Activated CD8-positive, alpha-beta T cell treated with anti-CD3 and anti-CD28 coated beads for 36 hours (primary cell): ENCODE results near the gene EFCAB10. TPM values are rescaled to one million over a fixed set of nuclear protein-coding genes. Genes with fewer than 3 reads are reported as not detected.
"Not testable (repeated sequence)": the region's sequence is repeated elsewhere in the genome, so short reads cannot be mapped to it uniquely, and the experiment has no call there.

Experiments used
- ATAC-seq: fragments of 200-7000 bp; cut with Tn5 transposase; one replicate; pipeline ENCODE4 v1.10.0; 2021; ENCODE audit warnings: mild to moderate bottlenecking, moderate library complexity
- CTCF ChIA-PET: fragments of 350-600 bp; sonication (Branson Sonifier 250); formaldehyde crosslinking; loops from one replicate; lab custom pipeline; 2021; ENCODE audit warnings: antibody characterized with exemption; lab: Charles Lee
- POLR2A ChIA-PET: fragments of 350-600 bp; sonication (Branson Sonifier 250); formaldehyde crosslinking; loops from one replicate; lab custom pipeline; 2021; ENCODE audit warnings: antibody characterized with exemption; lab: Charles Lee
- DNase-seq: peaks from one replicate; pipeline ENCODE4 v3.0.0-alpha.2; 2020
- H3K27ac Mint-ChIP-seq: one replicate; pipeline ENCODE4 v1.8.0; 2021; ENCODE audit warnings: mild to moderate bottlenecking, mixed read lengths
- H3K27me3 Mint-ChIP-seq: one replicate; pipeline ENCODE4 v1.8.0; 2021; ENCODE audit warnings: mixed read lengths
- H3K36me3 Mint-ChIP-seq: one replicate; pipeline ENCODE4 v1.8.0; 2021; ENCODE audit warnings: low read depth, mixed read lengths
- H3K4me1 Mint-ChIP-seq: one replicate; pipeline ENCODE4 v1.8.0; 2021; ENCODE audit warnings: low read depth, mixed read lengths
- H3K4me3 Mint-ChIP-seq: one replicate; pipeline ENCODE4 v1.8.0; 2021; ENCODE audit warnings: mild to moderate bottlenecking, moderate library complexity, mixed read lengths
- H3K9me3 Mint-ChIP-seq: one replicate; pipeline ENCODE4 v1.8.0; 2021; ENCODE audit warnings: mixed read lengths
- CTCF ChIP-seq: fragments of 200-600 bp; IDR thresholded peaks from one replicate; pipeline ENCODE4 v1.8.0; 2022; ENCODE audit warnings: antibody characterized with exemption, mild to moderate bottlenecking
- intact Hi-C: fragments of 100-400 bp; cut with micrococcal nuclease; formaldehyde crosslinking; loops from one replicate; pipeline ENCODE4 v1.10.0; 2022
- total RNA-seq, 2 experiments: library from RNA; stranded (reverse); gene quantifications; one replicate each; pipeline ENCODE4 v1.2.3, GENCODE V29; 2021

The EFCAB10 gene
- total RNA-seq, 2 experiments from 2014 or later = not detected

GRCh38 chr7:105531792-105532671 lies 49.3 kb downstream of the EFCAB10 start, which contains the start of gene RINT1:
Gene RINT1, plus strand, starts transcription at chr7:105532201. Its CDS starts 115 bp downstream, at chr7:105532316.
- Mint-ChIP-seq H3K27ac (peak within 1 kb of the TSS; percentile 94), H3K9me3 (no peaks in the 10 kb centered on the region), H3K27me3 (no peaks in the 10 kb centered on the region), H3K36me3 (peaks cover 2% of the 10 kb centered on the region), H3K4me1 (peaks cover 28% of the 10 kb centered on the region), H3K4me3 (peak within 1 kb of the TSS; percentile 89)
- DNase-seq (peak; percentile 93), ATAC-seq (peak; percentile 97)
- TF ChIP-seq CTCF = peak; percentile 56
- ChIA-PET CTCF (interaction anchor here (0.8 to 1.7 kb wide), 16 partner anchors 8 to 548 kb away, joined by 3 to 8 read pairs (median 4); no protein-coding TSS in a partner anchor), POLR2A (interaction anchor here (0.6 to 2.0 kb wide), 11 partner anchors 8 to 518 kb away, joined by 3 to 13 read pairs (median 4); partner anchors contain the start of genes KMT2E, PUS7 and SRPK2)
- intact Hi-C loops = no loop called here

GRCh38 chr7:105530546-105530945 lies 50.7 kb downstream of the EFCAB10 start:
- peaks cover 25% of the 10 kb centered on the region for H3K4me1 Mint-ChIP-seq

GRCh38 chr7:105530126-105530525 lies 51.2 kb downstream of the EFCAB10 start:
- TF ChIP-seq CTCF = no peak
- Mint-ChIP-seq H3K27ac (peak overlapping the region; percentile 49), H3K4me1 (peaks cover 25% of the 10 kb centered on the region), H3K27me3 (no peaks in the 10 kb centered on the region), H3K4me3 (peak overlapping the region; percentile 51), H3K9me3 (no peaks in the 10 kb centered on the region), H3K36me3 (no peaks in the 10 kb centered on the region)
- ATAC-seq (no peak), DNase-seq (no peak)
- POLR2A ChIA-PET = no interaction called here
- intact Hi-C loops = no loop called here
- CTCF ChIA-PET = no interaction called here

More at GRCh38 chr7:105530546-105530945, 50.7 kb downstream of the EFCAB10 start:
- ATAC-seq (no peak), DNase-seq (no peak)
- POLR2A ChIA-PET = interaction anchor here (0.6 kb wide), 1 partner anchor 132 kb away, joined by 3 read pairs; no protein-coding TSS in a partner anchor
- intact Hi-C loops = no loop called here
- Mint-ChIP-seq H3K27me3 (no peaks in the 10 kb centered on the region), H3K9me3 (no peaks in the 10 kb centered on the region), H3K36me3 (no peaks in the 10 kb centered on the region), H3K27ac (peak overlapping the region; percentile 49), H3K4me3 (peak overlapping the region; percentile 51)
- no peak for TF ChIP-seq CTCF
- CTCF ChIA-PET = no interaction called here

- H3K9me3 Mint-ChIP-seq, H3K4me1 Mint-ChIP-seq, ATAC-seq, H3K4me3 Mint-ChIP-seq, CTCF ChIA-PET, H3K36me3 Mint-ChIP-seq, POLR2A ChIA-PET, H3K27ac Mint-ChIP-seq, H3K27me3 Mint-ChIP-seq, DNase-seq, intact Hi-C loops: not testable (repeated sequence)
Observed at GRCh38 chr7:105527737-105528136, 53.6 kb downstream of the EFCAB10 start.

- Mint-ChIP-seq H3K4me1 (peaks cover 10% of the 10 kb centered on the region), H3K36me3 (peaks cover 6% of the 10 kb centered on the region), H3K4me3 (no peak overlapping the region), H3K27ac (no peak overlapping the region), H3K9me3 (no peaks in the 10 kb centered on the region), H3K27me3 (no peaks in the 10 kb centered on the region)
- POLR2A ChIA-PET = no interaction called here
- ATAC-seq (no peak), DNase-seq (no peak)
- intact Hi-C loops = no loop called here
- CTCF ChIA-PET = no interaction called here
- no peak for TF ChIP-seq CTCF
Observed at GRCh38 chr7:105524840-105525239, 56.5 kb downstream of the EFCAB10 start.

- DNase-seq, intact Hi-C loops, H3K27me3 Mint-ChIP-seq, ATAC-seq, CTCF ChIA-PET, H3K4me3 Mint-ChIP-seq, POLR2A ChIA-PET, H3K9me3 Mint-ChIP-seq, H3K27ac Mint-ChIP-seq: not testable (repeated sequence)
- Mint-ChIP-seq H3K4me1 (peaks cover 14% of the 10 kb centered on the region), H3K36me3 (peaks cover 10% of the 10 kb centered on the region)
Observed at GRCh38 chr7:105524423-105524822, 56.9 kb downstream of the EFCAB10 start.
